Right cardiac atrium (tissue), 5 donors: ENCODE data around the gene EFCAB5. TPM values are rescaled to one million over a fixed set of nuclear protein-coding genes. Genes with fewer than 3 reads are reported as not detected.
A peak's percentile ranks its signal among the peaks of the same experiment; 100 is the strongest.
"Not testable (repeated sequence)": the region's sequence is repeated elsewhere in the genome, so short reads cannot be mapped to it uniquely, and the experiment has no call there.

ENCODE experiments used
- ATAC-seq, 2 donors: fragments of 200-7000 bp; cut with Tn5 transposase; one replicate each; pipeline versions ENCODE4 v1.8.0 to v1.9.1; 2020; ENCODE audit warnings: moderate library complexity in 2 of 2, mild to moderate bottlenecking in 1 of 2
- DNase-seq, 3 donors: peaks; one replicate each; pipeline ENCODE4 v3.0.0-alpha.2; 2020
- H3K27ac ChIP-seq: one replicate; pipeline ENCODE4 v1.5.1; 2013; ENCODE audit warnings: mild to moderate bottlenecking, low read length, control low read depth, moderate library complexity
- H3K27me3 ChIP-seq: one replicate; pipeline ENCODE4 v1.6.1; 2013; ENCODE audit not compliant: control insufficient read depth, insufficient read depth
- H3K4me1 ChIP-seq: one replicate; pipeline ENCODE4 v1.6.1; 2013; ENCODE audit warnings: low read length; ENCODE audit not compliant: control insufficient read depth, insufficient read depth
- H3K4me3 ChIP-seq: one replicate; pipeline ENCODE4 v1.5.1; 2013; ENCODE audit warnings: low read length, control low read depth
- H3K9me3 ChIP-seq: one replicate; pipeline ENCODE4 v1.6.1; 2013; ENCODE audit warnings: low read length; ENCODE audit not compliant: control insufficient read depth
- WGBS: extraction: QIAGEN DNeasy Blood & Tissue Kit; methylation state at CpG from one replicate; pipeline ENCODE4 v1.1.7; 2013; 5-methylcytosine and 5-hydroxymethylcytosine counted together
- intact Hi-C, 4 donors: fragments of 100-400 bp; cut with DNase I; formaldehyde crosslinking; loops; one replicate each; pipeline versions ENCODE4 v1.11.0 to v1.14.0; 2022 to 2023
- long read RNA-seq, 4 donors: library from polyadenylated mRNA; unstranded; transcript quantifications; one replicate each; pipeline ENCODE4 v2.0.0, GENCODE V29; 2020 to 2021
- polyA plus RNA-seq: library from polyadenylated mRNA; stranded (reverse); fragments of 200-250 nt; gene quantifications from one replicate; pipeline ENCODE4 v1.2.3, GENCODE V29; 2013
- total RNA-seq, 4 donors: library from RNA; stranded (reverse); fragmentation: NEBNext Ultra II Directional; extraction: Animal tissue kit (Norgen Biotek cat#: 25700); gene quantifications; one replicate each; pipeline ENCODE4 v1.2.1, GENCODE V29; 2021
- donor health status: healthy with polysubstance abuse.
- donor health status: DM: no; HTN: yes; CAD: no.
- donor health status: DM: no; HTN: no; CAD: no.
- donor health status: DM: no; HTN: yes; CAD: no; lungs with severe emphysema.
- donor health status: DM: yes; HTN: yes; CAD: no.

EFCAB5 gene
- 1 to 10 TPM in 1 of 4 donors, under 1 TPM in 2, not detected in 1; 0.43 to 1.1 (median 0.47) TPM for total RNA-seq
- 0.18 TPM for polyA plus RNA-seq
- long read RNA-seq, donor 1: 0 reads
- long read RNA-seq, donor 2: 0 reads
- long read RNA-seq, donor 3: 0 reads
- long read RNA-seq, donor 4: 0 reads

GRCh38 chr17:29941334-29941733 lies at the start of gene EFCAB5:
Gene EFCAB5, plus strand, starts transcription at chr17:29941634. Its CDS starts 163 bp downstream, at chr17:29941797.
- no peak for ATAC-seq

GRCh38 chr17:29892201-29892600 lies 49.2 kb upstream of the EFCAB5 start:
- intact Hi-C loops: no loop called here
- no peak overlapping the region for H3K27ac ChIP-seq
- H3K4me3 ChIP-seq: no peak overlapping the region

More at GRCh38 chr17:29941334-29941733, at the start of gene EFCAB5:
- Histone ChIP-seq H3K27ac (no peak within 1 kb of the TSS), H3K27me3 (no peaks in the 10 kb centered on the region), H3K9me3 (no peaks in the 10 kb centered on the region), H3K4me3 (no peak within 1 kb of the TSS), H3K4me1 (no peaks in the 10 kb centered on the region)
- 78% methylated on average over 1 of the region's 1 CpG for WGBS
- no peak for DNase-seq
- intact Hi-C loops: no loop called here

GRCh38 chr17:29897136-29897535 lies 44.3 kb upstream of the EFCAB5 start:
- H3K4me3 ChIP-seq, H3K9me3 ChIP-seq, DNase-seq, H3K27me3 ChIP-seq, H3K27ac ChIP-seq, intact Hi-C loops, H3K4me1 ChIP-seq, ATAC-seq: not testable (repeated sequence)
- WGBS: 91% methylated on average over 4 of the region's 4 CpGs

More at GRCh38 chr17:29892201-29892600, 49.2 kb upstream of the EFCAB5 start:
- DNase-seq (no peak), ATAC-seq (no peak)
- Histone ChIP-seq H3K4me1 (no peaks in the 10 kb centered on the region), H3K27me3 (no peaks in the 10 kb centered on the region), H3K9me3 (no peaks in the 10 kb centered on the region)

- Histone ChIP-seq H3K4me3 (no peak overlapping the region), H3K27me3 (no peaks in the 10 kb centered on the region), H3K9me3 (no peaks in the 10 kb centered on the region), H3K4me1 (peaks cover 2% of the 10 kb centered on the region), H3K27ac (no peak overlapping the region)
- DNase-seq: no peak
- 88% methylated on average over 2 of the region's 2 CpGs for WGBS
- intact Hi-C loops: no loop called here
- no peak for ATAC-seq
These were observed 38.0 kb upstream of the EFCAB5 start for GRCh38 chr17:29903471-29903870.

- ATAC-seq: no peak
- intact Hi-C loops: no loop called here
These were observed 36.2 kb upstream of the EFCAB5 start for GRCh38 chr17:29905086-29905878.

GRCh38 chr17:29905879-29906167 lies 35.6 kb upstream of the EFCAB5 start:
- H3K4me3 ChIP-seq: no peak overlapping the region
- DNase-seq (no peak), ATAC-seq (no peak)
- H3K9me3 ChIP-seq: no peaks in the 10 kb centered on the region
- H3K27me3 ChIP-seq: no peaks in the 10 kb centered on the region
- WGBS: 96% methylated on average over 3 of the region's 3 CpGs
- no peak overlapping the region for H3K27ac ChIP-seq
- peaks cover 2% of the 10 kb centered on the region for H3K4me1 ChIP-seq
- intact Hi-C loops: no loop called here

More at GRCh38 chr17:29905086-29905878, 36.2 kb upstream of the EFCAB5 start:
- DNase-seq: peak in 1 of 3 donors; percentile 34
- Histone ChIP-seq H3K27me3 (no peaks in the 10 kb centered on the region), H3K27ac (no peak overlapping the region), H3K9me3 (no peaks in the 10 kb centered on the region), H3K4me3 (no peak overlapping the region), H3K4me1 (peaks cover 2% of the 10 kb centered on the region)
- 98% methylated on average over 3 of the region's 3 CpGs for WGBS

- H3K4me1 ChIP-seq: no peaks in the 10 kb centered on the region
- no peak overlapping the region for H3K4me3 ChIP-seq
- no peaks in the 10 kb centered on the region for H3K27me3 ChIP-seq
- intact Hi-C loops: no loop called here
- ATAC-seq (no peak), DNase-seq (no peak)
- H3K9me3 ChIP-seq: no peaks in the 10 kb centered on the region
- 95% methylated on average over 2 of the region's 2 CpGs for WGBS
- no peak overlapping the region for H3K27ac ChIP-seq
These were observed 34.5 kb upstream of the EFCAB5 start for GRCh38 chr17:29906969-29907368.

- no peak for DNase-seq
These were observed 32.0 kb upstream of the EFCAB5 start for GRCh38 chr17:29909236-29910003.

GRCh38 chr17:29911641-29912177 lies 29.7 kb upstream of the EFCAB5 start:
- Histone ChIP-seq H3K4me1 (no peaks in the 10 kb centered on the region), H3K27ac (no peak overlapping the region), H3K9me3 (no peaks in the 10 kb centered on the region), H3K4me3 (no peak overlapping the region), H3K27me3 (no peaks in the 10 kb centered on the region)
- DNase-seq: no peak
- ATAC-seq: no peak
- intact Hi-C loops: no loop called here

More at GRCh38 chr17:29909236-29910003, 32.0 kb upstream of the EFCAB5 start:
- Histone ChIP-seq H3K27ac (no peak overlapping the region), H3K4me3 (no peak overlapping the region), H3K9me3 (no peaks in the 10 kb centered on the region), H3K4me1 (no peaks in the 10 kb centered on the region), H3K27me3 (no peaks in the 10 kb centered on the region)
- no peak for ATAC-seq
- 83% methylated on average over 6 of the region's 6 CpGs for WGBS
- intact Hi-C loops: no loop called here

- no peaks in the 10 kb centered on the region for H3K4me1 ChIP-seq
- H3K9me3 ChIP-seq: no peaks in the 10 kb centered on the region
- H3K4me3 ChIP-seq: no peak overlapping the region
- ATAC-seq (no peak), DNase-seq (no peak)
- intact Hi-C loops: no loop called here
- no peak overlapping the region for H3K27ac ChIP-seq
- no peaks in the 10 kb centered on the region for H3K27me3 ChIP-seq
- WGBS: 72% methylated on average over 2 of the region's 2 CpGs
These were observed 26.5 kb upstream of the EFCAB5 start for GRCh38 chr17:29914819-29915537.
